PC-9 (cell line): Measurements from ENCODE around the gene RPAP3. TPM values are rescaled to one million over a fixed set of nuclear protein-coding genes. Genes with fewer than 3 reads are reported as not detected.
A peak's percentile ranks its signal among the peaks of the same experiment; 100 is the strongest.

Experiments used
- BruUV-seq: library from RNA; stranded (reverse); fragments of 400-500 nt; replicated peaks from 2 replicates; lab custom pipeline; 2021; lab: Mats Ljungman, UMichigan
- CTCF ChIA-PET: fragments of 300-600 bp; sonication (Branson Sonifier 250); formaldehyde crosslinking; loops from one replicate; lab custom pipeline; 2022; ENCODE audit warnings: antibody characterized with exemption; lab: Charles Lee
- POLR2A ChIA-PET: fragments of 300-600 bp; sonication (Branson Sonifier 250); formaldehyde crosslinking; loops from one replicate; lab custom pipeline; 2022; ENCODE audit warnings: antibody characterized with exemption; ENCODE audit not compliant: unreplicated experiment; lab: Charles Lee
- DNase-seq, 2 experiments: peaks; one replicate each; pipeline versions ENCODE4 v3.0.0 to v3.0.0-alpha.2; 2015 to 2022; ENCODE audit warnings: mixed read lengths in 1 of 2
- H2AFZ ChIP-seq: fragments of 200-600 bp; sonication (generic); 2 replicates; pipeline ENCODE4 v1.8.1; 2017; ENCODE audit warnings: antibody characterized with exemption
- H3F3A ChIP-seq: fragments of 200-600 bp; sonication (generic); 2 replicates; pipeline ENCODE4 v1.8.1; 2017; ENCODE audit warnings: antibody characterized with exemption, mild to moderate bottlenecking, low read depth; ENCODE audit not compliant: insufficient read depth
- H3K27ac ChIP-seq: fragments of 200-600 bp; sonication (generic); 2 replicates; pipeline ENCODE4 v1.6.1; 2016; ENCODE audit warnings: mixed run types
- H3K27me3 ChIP-seq: fragments of 200-600 bp; sonication (generic); 2 replicates; pipeline ENCODE4 v1.6.1; 2016; ENCODE audit warnings: low read depth, mixed run types; ENCODE audit not compliant: insufficient read depth
- H3K36me3 ChIP-seq: fragments of 200-600 bp; sonication (generic); 2 replicates; pipeline ENCODE4 v1.6.1; 2016; ENCODE audit warnings: low read depth, mixed run types
- H3K4me1 ChIP-seq: fragments of 200-600 bp; sonication (generic); replicated peaks from 2 replicates; pipeline ENCODE4 v1.6.1; 2016; ENCODE audit warnings: mixed run types; ENCODE audit not compliant: insufficient read depth
- H3K4me2 ChIP-seq: fragments of 200-600 bp; sonication (generic); 2 replicates; pipeline ENCODE4 v1.6.1; 2017; ENCODE audit warnings: mixed run types
- H3K4me3 ChIP-seq: fragments of 200-600 bp; sonication (generic); 2 replicates; pipeline ENCODE4 v1.6.1; 2016; ENCODE audit warnings: mixed run types
- H3K79me2 ChIP-seq: fragments of 200-600 bp; sonication (generic); 2 replicates; pipeline ENCODE4 v1.6.1; 2017; ENCODE audit warnings: low read depth, mixed run types
- H3K9me2 ChIP-seq: fragments of 200-600 bp; sonication (generic); 2 replicates; pipeline ENCODE4 v1.8.1; 2017; ENCODE audit warnings: mild to moderate bottlenecking; ENCODE audit not compliant: insufficient read depth
- H3K9me3 ChIP-seq: fragments of 200-600 bp; sonication (generic); 2 replicates; pipeline ENCODE4 v1.8.1; 2016; ENCODE audit warnings: low read depth; ENCODE audit not compliant: insufficient read depth
- H4K20me1 ChIP-seq: fragments of 200-600 bp; sonication (generic); 2 replicates; pipeline ENCODE4 v1.8.1; 2017; ENCODE audit not compliant: insufficient read depth
- CTCF ChIP-seq: fragments of 200-600 bp; sonication (generic); conservative IDR thresholded peaks from 2 replicates; pipeline ENCODE4 v1.6.1; 2017; ENCODE audit warnings: mixed run types, antibody characterized with exemption, mild to moderate bottlenecking, moderate library complexity
- EZH2 ChIP-seq: fragments of 200-600 bp; sonication (generic); IDR thresholded peaks from 2 replicates; pipeline ENCODE4 v1.8.0; 2017; ENCODE audit warnings: antibody characterized with exemption, low read depth
- intact Hi-C: fragments of 100-400 bp; cut with micrococcal nuclease; formaldehyde crosslinking; loops from one replicate; pipeline ENCODE4 v1.10.0; 2022; ENCODE audit not compliant: unreplicated experiment
- total RNA-seq: library from RNA; stranded (reverse); gene quantifications from 2 replicates; pipeline ENCODE4 v1.2.3, GENCODE V29; 2021

RPAP3 gene
- total RNA-seq, 1 experiment from 2014 or later, result 37.0 TPM

DNA sequence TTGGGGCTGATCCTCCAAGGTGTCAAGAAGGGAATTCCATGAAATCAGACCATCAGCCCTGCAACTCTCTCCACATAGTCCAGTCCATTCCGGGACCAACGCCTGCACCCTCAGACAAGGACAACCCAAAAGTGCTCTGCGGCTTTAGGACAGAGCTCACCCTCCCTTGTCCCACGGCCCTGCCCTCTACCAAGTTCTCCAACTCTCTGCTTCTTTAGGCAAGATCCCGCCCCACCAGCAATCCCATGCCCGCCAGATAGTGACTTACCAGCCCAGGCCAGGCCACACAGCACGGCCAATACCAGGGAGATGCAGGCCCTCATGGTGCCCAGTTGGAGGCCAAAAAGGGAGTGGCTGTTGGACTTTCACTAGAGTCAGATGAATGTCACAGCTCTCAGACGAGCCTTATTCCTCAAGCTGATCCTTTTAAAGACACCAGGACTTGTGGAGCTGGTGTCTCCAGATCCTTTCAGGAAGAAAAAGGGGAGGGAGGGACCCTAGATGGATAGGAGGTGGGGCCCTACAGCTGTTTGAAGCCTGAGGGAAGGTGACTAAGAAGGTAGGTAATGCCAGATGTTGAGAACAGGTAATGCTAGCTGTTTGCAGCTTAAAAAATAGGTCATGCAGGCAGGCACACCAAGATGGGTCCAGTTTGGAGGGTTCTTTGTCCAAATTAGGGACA, 19.4 kb upstream of the RPAP3 start, which contains the start of gene ENDOU:
TSS of gene ENDOU (minus strand) at position 400 of the 682 bp plus-strand sequence. CDS start at position 323, 77 bp downstream.
- ChIA-PET POLR2A (interaction anchor here (0.6 to 0.7 kb wide), 3 partner anchors 45 to 298 kb away, joined by 3 to 9 read pairs (median 6); no protein-coding TSS in a partner anchor), CTCF (interaction anchor here (0.5 to 0.9 kb wide), 5 partner anchors 17 to 1090 kb away, joined by 4 to 8 read pairs (median 5); no protein-coding TSS in a partner anchor)
- Histone ChIP-seq H3K9me3 (no peaks in the 10 kb centered on the region), H3K9me2 (no peaks in the 10 kb centered on the region), H3K79me2 (no peaks in the 10 kb centered on the region), H3K27ac (no peak within 1 kb of the TSS), H3K4me2 (no peak within 1 kb of the TSS), H3K27me3 (no peaks in the 10 kb centered on the region), H3K4me1 (peaks cover 27% of the 10 kb centered on the region), H3F3A (0 out of 2 replicates have a peak, but pooled peaks cover 16% of the 10 kb centered on the region), H3K4me3 (no peak within 1 kb of the TSS), H3K36me3 (no peaks in the 10 kb centered on the region), H4K20me1 (no peaks in the 10 kb centered on the region), H2AFZ (no peak within 1 kb of the TSS)
- intact Hi-C loops, result no loop called here
- TF ChIP-seq CTCF (no peak), EZH2 (no peak)
- peak; percentile 54 to 66 for DNase-seq
- BruUV-seq, result no TSS peak

DNA sequence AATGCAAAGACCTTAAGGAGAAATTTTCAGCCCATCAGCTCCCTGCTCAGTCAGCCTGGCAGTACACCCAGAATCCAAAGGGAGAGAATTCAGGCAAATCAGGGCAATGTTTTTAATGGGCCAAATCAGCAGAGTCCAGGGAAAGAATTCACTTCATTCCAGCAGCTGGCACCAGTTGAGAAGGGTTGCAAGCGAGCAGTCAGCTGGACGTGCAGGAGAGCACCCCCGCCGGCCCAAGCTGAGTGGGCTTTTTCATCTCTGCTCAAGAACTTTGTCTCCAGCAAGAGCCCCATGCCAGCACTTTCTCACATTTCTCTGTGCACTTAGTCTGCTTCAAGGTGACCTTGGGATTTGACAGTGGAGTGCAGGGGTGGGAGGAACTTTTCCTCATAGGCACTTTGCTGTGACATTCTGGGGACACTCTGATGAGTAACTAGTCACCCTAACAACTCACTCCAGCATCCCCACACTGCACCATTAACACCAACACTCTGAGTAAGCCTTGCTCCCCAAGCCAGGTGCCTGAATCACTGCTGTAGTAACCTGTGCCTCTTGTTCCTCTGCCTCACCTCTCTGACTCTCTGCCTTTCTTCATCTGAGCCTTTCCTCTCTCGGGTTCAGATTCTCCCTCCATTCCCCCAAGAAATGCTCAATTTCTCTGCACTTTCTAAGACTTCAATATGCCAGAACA, 17.3 kb upstream of the RPAP3 start:
- POLR2A ChIA-PET, result no interaction called here
- H3K4me2 ChIP-seq, result peak overlapping the region; percentile 46
- no peaks in the 10 kb centered on the region for H4K20me1 ChIP-seq
- H3K9me3 ChIP-seq, result no peaks in the 10 kb centered on the region
- no peaks in the 10 kb centered on the region for H3K79me2 ChIP-seq
- no TSS peak for BruUV-seq
- H3K9me2 ChIP-seq, result no peaks in the 10 kb centered on the region
- intact Hi-C loops, result no loop called here
- no peak overlapping the region for H3K27ac ChIP-seq
- no peak overlapping the region for H3K4me3 ChIP-seq
- TF ChIP-seq EZH2 (no peak), CTCF (no peak)
- CTCF ChIA-PET, result no interaction called here
- 0 out of 2 replicates have a peak, but pooled peaks cover 14% of the 10 kb centered on the region for H3F3A ChIP-seq
- peaks cover 27% of the 10 kb centered on the region for H3K4me1 ChIP-seq
- no peak for DNase-seq
- no peaks in the 10 kb centered on the region for H3K27me3 ChIP-seq
- H2AFZ ChIP-seq, result no peak overlapping the region
- no peaks in the 10 kb centered on the region for H3K36me3 ChIP-seq

GRCh38 chr12:47722136-47722834, 16.5 kb upstream of the RPAP3 start:
- no peaks in the 10 kb centered on the region for H4K20me1 ChIP-seq
- peaks cover 27% of the 10 kb centered on the region for H3K4me1 ChIP-seq
- H3K27ac ChIP-seq, result 0 out of 2 replicates have a peak overlapping the region, but pooled peaks have one; percentile 10
- ChIA-PET CTCF (no interaction called here), POLR2A (interaction anchor here (0.5 to 0.8 kb wide), 3 partner anchors 16 to 183 kb away, joined by 3 to 7 read pairs (median 4); partner anchors contain the start of genes RPAP3 and VDR)
- 0 out of 2 replicates have a peak, but pooled peaks cover 14% of the 10 kb centered on the region for H3F3A ChIP-seq
- peak overlapping the region; percentile 46 for H3K4me2 ChIP-seq
- H3K4me3 ChIP-seq, result no peak overlapping the region
- H3K9me3 ChIP-seq, result no peaks in the 10 kb centered on the region
- H2AFZ ChIP-seq, result no peak overlapping the region
- no peaks in the 10 kb centered on the region for H3K36me3 ChIP-seq
- H3K27me3 ChIP-seq, result no peaks in the 10 kb centered on the region
- peak in 1 of 2 experiments; percentile 74 for DNase-seq
- no TSS peak for BruUV-seq
- intact Hi-C loops, result no loop called here
- no peak for TF ChIP-seq CTCF
- no peak for TF ChIP-seq EZH2
- H3K79me2 ChIP-seq, result no peaks in the 10 kb centered on the region
- no peaks in the 10 kb centered on the region for H3K9me2 ChIP-seq
